Thyroid gland (tissue), 4 donors: ENCODE results near the gene WIPI1. TPM values are rescaled to one million over a fixed set of nuclear protein-coding genes. Genes with fewer than 3 reads are reported as not detected.
A peak's percentile ranks its signal among the peaks of the same experiment; 100 is the strongest.

Experiments used
- DNase-seq, 2 donors: peaks; one replicate each; pipeline ENCODE4 v3.0.0-alpha.2; 2019
- H3K27ac ChIP-seq, 3 donors: fragments of 200-600 bp; sonication (generic); 1 replicate in 2 of 3; 2 replicates in 1 of 3; pipeline ENCODE4 v1.5.1; 2016 to 2019; ENCODE audit warnings: mild to moderate bottlenecking in 1 of 3, moderate library complexity in 1 of 3
- H3K27me3 ChIP-seq: fragments of 200-600 bp; sonication (generic); one replicate; pipeline ENCODE4 v1.5.1; 2019
- H3K36me3 ChIP-seq, 2 donors: fragments of 200-600 bp; sonication (generic); one replicate each; pipeline ENCODE4 v1.5.1; 2016 to 2019
- H3K4me1 ChIP-seq, 2 donors: fragments of 200-600 bp; sonication (generic); one replicate each; pipeline ENCODE4 v1.5.1; 2017 to 2019
- H3K4me3 ChIP-seq, 3 donors: fragments of 200-600 bp; sonication (generic); replicated peaks in 1 of 3; 1 replicate in 2 of 3; 2 replicates in 1 of 3; pipeline ENCODE4 v1.5.1; 2016; ENCODE audit warnings: mild to moderate bottlenecking in 1 of 3
- H3K9me3 ChIP-seq: fragments of 200-600 bp; sonication (generic); one replicate; pipeline ENCODE4 v1.5.1; 2017
- CTCF ChIP-seq, 6 experiments: fragments of 200-600 bp in 3 of 6; fragments of 450-650 bp in 3 of 6; sonication (generic) in 3 of 6; IDR thresholded peaks; one replicate each; pipeline ENCODE4 v1.5.1; 2016 to 2019; ENCODE audit warnings: antibody characterized with exemption in 6 of 6, mild to moderate bottlenecking in 2 of 6, inconsistent platforms in 1 of 6, moderate library complexity in 1 of 6
- POLR2A ChIP-seq, 2 donors: fragments of 450-650 bp; IDR thresholded peaks; one replicate each; pipeline ENCODE4 v1.6.1; 2017; ENCODE audit warnings: antibody characterized with exemption in 2 of 2, mild to moderate bottlenecking in 2 of 2, moderate library complexity in 1 of 2
- WGBS, 2 donors: methylation state at CpG; one replicate each; pipeline ENCODE4 v1.1.5; 2017; 5-methylcytosine and 5-hydroxymethylcytosine counted together
- intact Hi-C: fragments of 100-400 bp; cut with DNase I; formaldehyde crosslinking; loops from one replicate; pipeline ENCODE4 v1.15.1; 2023
- total RNA-seq, 4 donors: library from RNA; depleted of rRNA; stranded (reverse); fragments of >200 nt; gene quantifications; one replicate each; pipeline ENCODE4 v1.2.3, GENCODE V29; 2016

WIPI1 gene
- total RNA-seq, 4 donors from 2014 or later = 50.0 to 89.8 (median 78.4) TPM

DNA sequence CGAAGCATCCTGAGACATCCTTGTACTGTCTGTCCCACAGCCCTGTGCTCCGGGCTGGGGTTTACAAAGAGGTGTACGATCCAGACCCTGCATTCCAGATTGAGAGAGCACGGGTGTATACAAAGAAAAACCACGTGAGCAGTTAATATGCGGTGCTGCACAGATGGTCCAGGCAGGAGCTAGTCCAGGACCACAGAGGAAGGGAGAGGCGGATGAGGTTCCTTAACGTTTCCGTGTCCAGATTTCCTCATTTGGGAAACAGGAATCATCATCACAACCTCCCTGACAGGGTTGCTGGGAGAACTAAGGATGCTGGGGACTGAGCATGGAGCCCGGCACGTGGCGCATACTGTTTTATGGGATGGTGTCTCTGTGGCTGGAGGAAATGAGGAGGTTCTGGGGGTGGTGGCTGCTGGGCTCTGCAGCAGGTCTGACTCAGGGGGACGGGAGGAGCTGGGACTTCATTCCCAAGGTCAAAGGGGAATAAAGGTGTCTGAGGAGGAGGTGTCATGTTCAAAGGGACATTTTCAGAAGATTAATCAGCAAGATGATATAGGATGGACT is 26.2 kb downstream of the WIPI1 start:
- DNase-seq = no peak
- H3K9me3 ChIP-seq = no peaks in the 10 kb centered on the region
- intact Hi-C loops = no loop called here
- no peak overlapping the region for H3K27ac ChIP-seq
- H3K4me1 ChIP-seq = peaks cover 10 to 19% of the 10 kb centered on the region in 2 donors
- TF ChIP-seq CTCF (IDR thresholded peaks at IDR 0.05) = no peak
- TF ChIP-seq POLR2A (IDR thresholded peaks at IDR 0.05) = no peak
- 89 to 90% methylated on average over 13 of the region's 13 CpGs for WGBS, 2 donors
- H3K4me3 ChIP-seq = no peak overlapping the region
- H3K36me3 ChIP-seq = peaks cover 59 to 65% of the 10 kb centered on the region in 2 donors
- H3K27me3 ChIP-seq = no peaks in the 10 kb centered on the region

DNA sequence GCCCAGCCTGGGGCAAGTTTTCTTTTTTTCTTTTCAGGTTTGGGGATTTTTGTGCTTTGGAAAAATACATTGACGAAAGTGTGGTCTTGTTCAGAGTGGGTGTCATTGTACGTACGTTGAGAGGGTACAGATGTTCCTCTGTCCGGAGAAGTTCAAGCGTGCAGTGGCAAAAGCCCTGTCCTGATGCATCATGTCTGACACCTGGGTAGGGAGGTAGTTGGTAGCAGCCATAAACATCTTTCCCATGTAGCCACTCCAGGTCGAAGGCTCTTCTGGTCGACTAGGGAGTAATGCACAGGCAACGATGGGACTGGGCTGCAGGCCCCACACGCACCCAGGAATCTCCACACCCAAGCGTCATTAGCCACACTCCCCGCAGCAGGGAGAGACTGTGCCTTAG is 27.4 kb downstream of the WIPI1 start:
- peaks cover 7 to 21% of the 10 kb centered on the region in 2 donors for H3K4me1 ChIP-seq
- H3K4me3 ChIP-seq = no peak overlapping the region
- H3K9me3 ChIP-seq = no peaks in the 10 kb centered on the region
- no peaks in the 10 kb centered on the region for H3K27me3 ChIP-seq
- H3K36me3 ChIP-seq = peaks cover 61 to 65% of the 10 kb centered on the region in 2 donors
- no peak for DNase-seq
- H3K27ac ChIP-seq = no peak overlapping the region
- TF ChIP-seq POLR2A (IDR thresholded peaks at IDR 0.05) (no peak), CTCF (IDR thresholded peaks at IDR 0.05) (no peak)
- intact Hi-C loops = no loop called here
- WGBS, 2 donors = 91 to 95% methylated on average over 11 of the region's 11 CpGs

DNA sequence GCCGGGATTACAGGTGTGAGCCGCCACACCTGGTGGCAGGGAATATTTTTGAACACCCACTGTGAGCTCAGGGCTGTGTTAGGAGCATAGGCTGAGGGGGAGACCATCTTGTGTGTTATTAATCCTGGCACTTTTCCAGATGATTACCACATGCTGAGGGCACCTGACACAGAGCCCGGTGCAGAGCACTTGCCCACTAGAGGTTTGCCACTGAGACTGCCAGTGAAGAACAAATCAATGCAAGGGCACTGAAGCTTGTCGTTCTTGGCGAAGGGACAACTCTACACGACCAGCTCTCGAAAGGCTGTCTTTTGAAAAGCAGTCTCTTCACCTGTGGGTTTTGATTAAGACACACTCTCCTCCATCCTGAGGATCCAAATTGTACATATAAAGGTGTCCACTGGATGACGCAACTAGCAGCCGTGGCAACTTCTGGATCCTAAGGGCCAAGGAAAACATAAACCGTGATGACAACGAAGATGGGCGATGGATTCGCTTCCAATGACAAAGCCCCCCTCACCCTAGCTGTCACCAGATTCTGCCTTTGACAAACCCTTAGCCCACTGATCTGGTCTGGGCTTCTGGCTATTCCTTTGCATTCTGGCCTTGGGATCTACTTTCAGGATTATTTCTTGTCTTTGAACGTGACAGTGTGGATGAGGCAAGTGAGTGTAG is 28.7 kb downstream of the WIPI1 start:
- Histone ChIP-seq H3K4me3 (no peak overlapping the region), H3K9me3 (no peaks in the 10 kb centered on the region), H3K4me1 (peaks cover 7 to 22% of the 10 kb centered on the region in 2 donors), H3K27ac (peak overlapping the region in 2 of 3 donors; percentile 69 to 82), H3K36me3 (peaks cover 51 to 53% of the 10 kb centered on the region in 2 donors), H3K27me3 (no peaks in the 10 kb centered on the region)
- intact Hi-C loops = no loop called here
- TF ChIP-seq POLR2A (IDR thresholded peaks at IDR 0.05) (peak in 1 of 2 donors; percentile 5), CTCF (IDR thresholded peaks at IDR 0.05) (peak in 1 of 6 experiments; percentile 10)
- 60 to 63% methylated on average over 10 to 14 of the region's 14 CpGs for WGBS, 2 donors
- peak; percentile 87 to 92 for DNase-seq

DNA sequence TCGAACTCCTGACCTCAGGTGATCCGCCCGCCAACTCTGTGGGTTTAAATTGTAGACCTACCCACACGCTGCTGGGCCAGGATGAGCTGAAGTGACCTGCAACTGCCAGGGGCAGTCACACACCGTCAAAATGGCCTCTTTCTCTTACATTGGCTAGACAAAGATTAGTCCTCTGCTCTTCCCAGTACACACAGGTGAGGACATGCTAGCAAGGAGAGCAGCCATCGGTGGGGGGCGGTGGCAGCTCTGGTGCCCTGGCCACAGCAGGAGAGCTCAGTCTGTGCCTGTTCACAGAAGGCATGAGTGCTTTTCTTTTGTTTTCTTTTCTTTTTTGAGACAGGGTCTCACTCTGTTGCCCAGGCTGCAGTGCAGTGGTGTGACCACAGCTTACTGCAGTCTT is 29.7 kb downstream of the WIPI1 start:
- H3K4me3 ChIP-seq = no peak overlapping the region
- H3K4me1 ChIP-seq = peaks cover 7 to 27% of the 10 kb centered on the region in 2 donors
- no peaks in the 10 kb centered on the region for H3K9me3 ChIP-seq
- peaks cover 42 to 43% of the 10 kb centered on the region in 2 donors for H3K36me3 ChIP-seq
- H3K27ac ChIP-seq = peak overlapping the region in 2 of 3 donors; percentile 69 to 82
- peak; percentile 26 to 50 for DNase-seq
- intact Hi-C loops = no loop called here
- WGBS, 2 donors = 89 to 96% methylated on average over 7 of the region's 7 CpGs
- no peak for TF ChIP-seq POLR2A (IDR thresholded peaks at IDR 0.05)
- no peak for TF ChIP-seq CTCF (IDR thresholded peaks at IDR 0.05)
- H3K27me3 ChIP-seq = no peaks in the 10 kb centered on the region

GRCh38 chr17:68425979-68426378 is 31.3 kb downstream of the WIPI1 start:
- Histone ChIP-seq H3K27me3 (no peaks in the 10 kb centered on the region), H3K4me3 (no peak overlapping the region), H3K27ac (no peak overlapping the region), H3K9me3 (no peaks in the 10 kb centered on the region), H3K4me1 (peaks cover 7 to 27% of the 10 kb centered on the region in 2 donors), H3K36me3 (peaks cover 34% of the 10 kb centered on the region in 2 donors)
- intact Hi-C loops = no loop called here
- DNase-seq = no peak
- WGBS, 2 donors = 94 to 97% methylated on average over 12 of the region's 12 CpGs
- no peak for TF ChIP-seq CTCF (IDR thresholded peaks at IDR 0.05)
